Neural progenitor cell (in vitro differentiated cells): Measurements from ENCODE around the gene TDRD10.

Experiments used
- EZH2 ChIP-seq: fragments of 200-600 bp; sonication (generic); IDR thresholded peaks from 2 replicates; pipeline ENCODE4 v1.6.1; 2017; ENCODE audit warnings: antibody characterized with exemption, mild to moderate bottlenecking, moderate library complexity
- EZH2phosphoT487 ChIP-seq: fragments of 200-600 bp; sonication (generic); IDR thresholded peaks from 2 replicates; pipeline ENCODE4 v1.6.1; 2017; ENCODE audit warnings: antibody characterized with exemption
- TF ChIP-seq, protein P1 (sequence below): fragments of 200-600 bp; sonication (generic); IDR thresholded peaks from 2 replicates; pipeline ENCODE4 v1.5.1; 2017; ENCODE audit warnings: antibody characterized with exemption, mild to moderate bottlenecking

DNA sequence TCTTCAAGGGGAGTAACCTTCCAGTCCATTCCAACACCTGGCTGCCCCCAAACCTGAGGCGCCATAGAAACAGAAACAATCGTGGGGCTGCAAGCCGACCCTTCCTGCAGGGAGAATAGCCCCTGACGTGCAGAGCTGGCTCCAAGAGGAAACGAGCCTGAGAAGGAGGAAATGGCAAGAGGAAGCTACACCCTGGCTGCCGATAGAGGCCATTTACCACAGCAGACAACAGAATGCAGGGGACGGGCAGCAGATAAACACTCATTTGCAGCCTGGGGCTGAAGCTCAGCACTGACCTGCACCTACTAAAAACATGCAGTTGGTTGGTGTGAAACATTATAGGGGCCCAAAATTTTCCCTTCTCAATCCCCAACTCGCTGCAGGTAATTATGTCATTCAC is 8.7 kb upstream of the TDRD10 start:
- TF ChIP-seq, protein P1, sequence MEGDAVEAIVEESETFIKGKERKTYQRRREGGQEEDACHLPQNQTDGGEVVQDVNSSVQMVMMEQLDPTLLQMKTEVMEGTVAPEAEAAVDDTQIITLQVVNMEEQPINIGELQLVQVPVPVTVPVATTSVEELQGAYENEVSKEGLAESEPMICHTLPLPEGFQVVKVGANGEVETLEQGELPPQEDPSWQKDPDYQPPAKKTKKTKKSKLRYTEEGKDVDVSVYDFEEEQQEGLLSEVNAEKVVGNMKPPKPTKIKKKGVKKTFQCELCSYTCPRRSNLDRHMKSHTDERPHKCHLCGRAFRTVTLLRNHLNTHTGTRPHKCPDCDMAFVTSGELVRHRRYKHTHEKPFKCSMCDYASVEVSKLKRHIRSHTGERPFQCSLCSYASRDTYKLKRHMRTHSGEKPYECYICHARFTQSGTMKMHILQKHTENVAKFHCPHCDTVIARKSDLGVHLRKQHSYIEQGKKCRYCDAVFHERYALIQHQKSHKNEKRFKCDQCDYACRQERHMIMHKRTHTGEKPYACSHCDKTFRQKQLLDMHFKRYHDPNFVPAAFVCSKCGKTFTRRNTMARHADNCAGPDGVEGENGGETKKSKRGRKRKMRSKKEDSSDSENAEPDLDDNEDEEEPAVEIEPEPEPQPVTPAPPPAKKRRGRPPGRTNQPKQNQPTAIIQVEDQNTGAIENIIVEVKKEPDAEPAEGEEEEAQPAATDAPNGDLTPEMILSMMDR = no peak
- no peak for TF ChIP-seq EZH2
- no peak for TF ChIP-seq EZH2phosphoT487
